ENCODE results near the gene GRIK1. TPM values are rescaled to one million over a fixed set of nuclear protein-coding genes. Genes with fewer than 3 reads are reported as not detected.

The GRIK1 gene
- total RNA-seq, 1 experiment from 2014 or later = not detected

- no peaks in the 10 kb centered on the region for H3F3A ChIP-seq (ENCODE audit: insufficient read depth, low read depth)
- DNase-seq = no peak
- TF ChIP-seq EZH2 (IDR thresholded peaks at IDR 0.05; ENCODE audit: low read depth) (no peak), CTCF (conservative IDR thresholded peaks at IDR 0.05) (no peak)
- no peaks in the 10 kb centered on the region for H3K4me1 ChIP-seq (replicated peaks; ENCODE audit: insufficient read depth)
- ChIA-PET POLR2A (ENCODE audit: unreplicated experiment) (no interaction called here), CTCF (no interaction called here)
- no peaks in the 10 kb centered on the region for H3K79me2 ChIP-seq (ENCODE audit: low read depth)
- H3K4me2 ChIP-seq = no peak overlapping the region
- no peak overlapping the region for H3K27ac ChIP-seq
- no peaks in the 10 kb centered on the region for H3K27me3 ChIP-seq (ENCODE audit: insufficient read depth, low read depth)
- H3K9me2 ChIP-seq (ENCODE audit: insufficient read depth) = no peaks in the 10 kb centered on the region
- H4K20me1 ChIP-seq (ENCODE audit: insufficient read depth) = no peaks in the 10 kb centered on the region
- no peak overlapping the region for H3K4me3 ChIP-seq
- intact Hi-C loops (cut with micrococcal nuclease; ENCODE audit: unreplicated experiment) = no loop called here
- no peak overlapping the region for H2AFZ ChIP-seq
- BruUV-seq (replicated peaks) = no TSS peak
- H3K9me3 ChIP-seq (ENCODE audit: insufficient read depth, low read depth) = no peaks in the 10 kb centered on the region
- no peaks in the 10 kb centered on the region for H3K36me3 ChIP-seq (ENCODE audit: low read depth)
These were observed 134.7 kb downstream of the GRIK1 start for GRCh38 chr21:29805105-29805504.

GRCh38 chr21:29803191-29803590, 136.6 kb downstream of the GRIK1 start:
- Histone ChIP-seq H3K9me2 (ENCODE audit: insufficient read depth) (no peaks in the 10 kb centered on the region), H2AFZ (no peak overlapping the region), H3K9me3 (ENCODE audit: insufficient read depth, low read depth) (no peaks in the 10 kb centered on the region), H3K36me3 (ENCODE audit: low read depth) (no peaks in the 10 kb centered on the region), H3K4me2 (no peak overlapping the region), H3K27ac (no peak overlapping the region), H3K79me2 (ENCODE audit: low read depth) (no peaks in the 10 kb centered on the region), H3K27me3 (ENCODE audit: insufficient read depth, low read depth) (no peaks in the 10 kb centered on the region), H3K4me3 (no peak overlapping the region), H4K20me1 (ENCODE audit: insufficient read depth) (no peaks in the 10 kb centered on the region), H3K4me1 (replicated peaks; ENCODE audit: insufficient read depth) (no peaks in the 10 kb centered on the region), H3F3A (ENCODE audit: insufficient read depth, low read depth) (no peaks in the 10 kb centered on the region)
- TF ChIP-seq EZH2 (IDR thresholded peaks at IDR 0.05; ENCODE audit: low read depth) = no peak
- no peak for TF ChIP-seq CTCF (conservative IDR thresholded peaks at IDR 0.05)
- CTCF ChIA-PET = no interaction called here
- DNase-seq = no peak
- no TSS peak for BruUV-seq (replicated peaks)
- intact Hi-C loops (cut with micrococcal nuclease; ENCODE audit: unreplicated experiment) = no loop called here
- POLR2A ChIA-PET (ENCODE audit: unreplicated experiment) = no interaction called here

- no TSS peak for BruUV-seq (replicated peaks)
- CTCF ChIA-PET = no interaction called here
These were observed 138.7 kb downstream of the GRIK1 start for GRCh38 chr21:29801122-29801521.

More at GRCh38 chr21:29801122-29801521, 138.7 kb downstream of the GRIK1 start:
- Histone ChIP-seq H4K20me1 (ENCODE audit: insufficient read depth) (no peaks in the 10 kb centered on the region), H2AFZ (no peak overlapping the region), H3K4me2 (no peak overlapping the region), H3K36me3 (ENCODE audit: low read depth) (no peaks in the 10 kb centered on the region), H3K27me3 (ENCODE audit: insufficient read depth, low read depth) (no peaks in the 10 kb centered on the region), H3K4me3 (no peak overlapping the region), H3K79me2 (ENCODE audit: low read depth) (no peaks in the 10 kb centered on the region), H3K4me1 (replicated peaks; ENCODE audit: insufficient read depth) (no peaks in the 10 kb centered on the region), H3K27ac (no peak overlapping the region), H3K9me3 (ENCODE audit: insufficient read depth, low read depth) (no peaks in the 10 kb centered on the region), H3K9me2 (ENCODE audit: insufficient read depth) (no peaks in the 10 kb centered on the region), H3F3A (ENCODE audit: insufficient read depth, low read depth) (no peaks in the 10 kb centered on the region)
- POLR2A ChIA-PET (ENCODE audit: unreplicated experiment) = no interaction called here
- TF ChIP-seq CTCF (conservative IDR thresholded peaks at IDR 0.05) (no peak), EZH2 (IDR thresholded peaks at IDR 0.05; ENCODE audit: low read depth) (no peak)
- intact Hi-C loops (cut with micrococcal nuclease; ENCODE audit: unreplicated experiment) = no loop called here
- no peak for DNase-seq

All from PC-9 (cell line).